Neural progenitor cell (in vitro differentiated cells): ENCODE data around the gene CENPP. TPM values are rescaled to one million over a fixed set of nuclear protein-coding genes. Genes with fewer than 3 reads are reported as not detected.
A peak's percentile ranks its signal among the peaks of the same experiment; 100 is the strongest.

Source experiments
- DNase-seq: peaks from one replicate; pipeline ENCODE4 v3.0.0-alpha.2; 2016; ENCODE audit warnings: low spot score
- H2AFZ ChIP-seq: fragments of 200-600 bp; sonication (generic); replicated peaks from 2 replicates; pipeline ENCODE4 v1.6.1; 2016; ENCODE audit warnings: antibody characterized with exemption
- H3F3A ChIP-seq: fragments of 200-600 bp; sonication (generic); 2 replicates; pipeline ENCODE4 v1.6.1; 2016; ENCODE audit warnings: antibody characterized with exemption, low read depth
- H3K27ac ChIP-seq: fragments of 200-600 bp; sonication (generic); 2 replicates; pipeline ENCODE4 v1.5.1; 2016; ENCODE audit warnings: mild to moderate bottlenecking
- H3K27me3 ChIP-seq: fragments of 200-600 bp; sonication (generic); 2 replicates; pipeline ENCODE4 v1.6.1; 2016; ENCODE audit warnings: mild to moderate bottlenecking, moderate library complexity
- H3K36me3 ChIP-seq: fragments of 200-600 bp; sonication (generic); 2 replicates; pipeline ENCODE4 v1.5.1; 2016
- H3K4me1 ChIP-seq: fragments of 200-600 bp; sonication (generic); 2 replicates; pipeline ENCODE4 v1.6.1; 2016; ENCODE audit warnings: mixed run types
- H3K4me2 ChIP-seq: fragments of 200-600 bp; sonication (generic); 2 replicates; pipeline ENCODE4 v1.6.1; 2016
- H3K4me3 ChIP-seq: fragments of 200-600 bp; sonication (generic); 2 replicates; pipeline ENCODE4 v1.5.1; 2016
- H3K79me2 ChIP-seq: fragments of 200-600 bp; sonication (generic); 2 replicates; pipeline ENCODE4 v1.6.1; 2016; ENCODE audit warnings: low read depth
- H3K9ac ChIP-seq: fragments of 200-600 bp; sonication (generic); 2 replicates; pipeline ENCODE4 v1.6.1; 2016
- H3K9me3 ChIP-seq: fragments of 200-600 bp; sonication (generic); 2 replicates; pipeline ENCODE4 v1.5.1; 2016; ENCODE audit warnings: low read depth
- H4K20me1 ChIP-seq: fragments of 200-600 bp; sonication (generic); 2 replicates; pipeline ENCODE4 v1.6.1; 2016; ENCODE audit warnings: low read depth
- H3K27ac Mint-ChIP-seq: 3 replicates; pipeline ENCODE4 v1.8.0; 2021; ENCODE audit warnings: mixed read lengths
- H3K27me3 Mint-ChIP-seq: 2 replicates; pipeline ENCODE4 v1.8.0; 2022; ENCODE audit warnings: low read depth, mild to moderate bottlenecking, inconsistent platforms, moderate library complexity, mixed read lengths; ENCODE audit not compliant: insufficient read depth
- H3K36me3 Mint-ChIP-seq: 3 replicates; pipeline ENCODE4 v1.8.0; 2021; ENCODE audit warnings: mixed read lengths
- H3K4me1 Mint-ChIP-seq: 3 replicates; pipeline ENCODE4 v1.8.0; 2021; ENCODE audit warnings: mixed read lengths
- H3K4me3 Mint-ChIP-seq: 3 replicates; pipeline ENCODE4 v1.8.0; 2021; ENCODE audit warnings: mild to moderate bottlenecking, moderate library complexity, mixed read lengths
- H3K9me3 Mint-ChIP-seq: 3 replicates; pipeline ENCODE4 v1.8.0; 2020; ENCODE audit warnings: mixed read lengths
- EZH2 ChIP-seq: fragments of 200-600 bp; sonication (generic); IDR thresholded peaks from 2 replicates; pipeline ENCODE4 v1.6.1; 2017; ENCODE audit warnings: antibody characterized with exemption, mild to moderate bottlenecking, moderate library complexity
- EZH2phosphoT487 ChIP-seq: fragments of 200-600 bp; sonication (generic); IDR thresholded peaks from 2 replicates; pipeline ENCODE4 v1.6.1; 2017; ENCODE audit warnings: antibody characterized with exemption
- total RNA-seq: library from RNA; depleted of rRNA; stranded (reverse); fragments of >200 nt; gene quantifications from 2 replicates; pipeline ENCODE4 v1.2.3, GENCODE V29; 2015; ENCODE audit warnings: low replicate concordance
- TF ChIP-seq, protein P1 (sequence below): fragments of 200-600 bp; sonication (generic); IDR thresholded peaks from 2 replicates; pipeline ENCODE4 v1.5.1; 2017; ENCODE audit warnings: antibody characterized with exemption, mild to moderate bottlenecking

The CENPP gene
- total RNA-seq, 1 donor from 2014 or later: 10.7 TPM

DNA sequence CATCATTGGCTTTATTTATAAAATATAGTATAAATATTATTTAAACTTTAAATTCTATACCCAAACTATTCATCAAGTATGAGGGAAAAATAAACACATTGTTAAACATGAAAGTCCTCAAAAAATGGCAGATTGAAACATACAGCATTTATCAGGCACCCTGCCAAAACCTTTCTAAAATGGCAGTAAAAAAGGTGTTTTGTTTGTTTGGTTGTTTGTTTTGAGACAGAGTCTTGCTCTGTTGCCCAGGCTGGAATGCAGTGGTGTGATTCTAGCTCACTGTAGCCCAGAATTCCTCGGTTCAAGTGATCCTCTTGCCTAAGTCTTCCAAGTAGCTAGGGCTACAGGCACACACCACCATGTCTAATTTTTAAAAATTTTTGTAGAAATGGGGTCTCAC lies 270.2 kb downstream of the CENPP start:
- no peak overlapping the region for H2AFZ ChIP-seq
- H3K9me3 Mint-ChIP-seq: no peaks in the 10 kb centered on the region
- no peak overlapping the region for H3K27ac Mint-ChIP-seq
- H3K9me3 ChIP-seq: no peaks in the 10 kb centered on the region
- no peak overlapping the region for H3K9ac ChIP-seq
- no peaks in the 10 kb centered on the region for H3K79me2 ChIP-seq
- no peaks in the 10 kb centered on the region for H3K4me1 Mint-ChIP-seq
- H3F3A ChIP-seq: no peaks in the 10 kb centered on the region
- TF ChIP-seq, protein P1, sequence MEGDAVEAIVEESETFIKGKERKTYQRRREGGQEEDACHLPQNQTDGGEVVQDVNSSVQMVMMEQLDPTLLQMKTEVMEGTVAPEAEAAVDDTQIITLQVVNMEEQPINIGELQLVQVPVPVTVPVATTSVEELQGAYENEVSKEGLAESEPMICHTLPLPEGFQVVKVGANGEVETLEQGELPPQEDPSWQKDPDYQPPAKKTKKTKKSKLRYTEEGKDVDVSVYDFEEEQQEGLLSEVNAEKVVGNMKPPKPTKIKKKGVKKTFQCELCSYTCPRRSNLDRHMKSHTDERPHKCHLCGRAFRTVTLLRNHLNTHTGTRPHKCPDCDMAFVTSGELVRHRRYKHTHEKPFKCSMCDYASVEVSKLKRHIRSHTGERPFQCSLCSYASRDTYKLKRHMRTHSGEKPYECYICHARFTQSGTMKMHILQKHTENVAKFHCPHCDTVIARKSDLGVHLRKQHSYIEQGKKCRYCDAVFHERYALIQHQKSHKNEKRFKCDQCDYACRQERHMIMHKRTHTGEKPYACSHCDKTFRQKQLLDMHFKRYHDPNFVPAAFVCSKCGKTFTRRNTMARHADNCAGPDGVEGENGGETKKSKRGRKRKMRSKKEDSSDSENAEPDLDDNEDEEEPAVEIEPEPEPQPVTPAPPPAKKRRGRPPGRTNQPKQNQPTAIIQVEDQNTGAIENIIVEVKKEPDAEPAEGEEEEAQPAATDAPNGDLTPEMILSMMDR: no peak
- TF ChIP-seq EZH2 (no peak), EZH2phosphoT487 (no peak)
- no peaks in the 10 kb centered on the region for H4K20me1 ChIP-seq
- H3K27ac ChIP-seq: no peak overlapping the region
- no peaks in the 10 kb centered on the region for H3K4me1 ChIP-seq
- H3K4me3 Mint-ChIP-seq: no peak overlapping the region
- no peak overlapping the region for H3K4me2 ChIP-seq
- DNase-seq: no peak
- no peaks in the 10 kb centered on the region for H3K27me3 Mint-ChIP-seq
- no peaks in the 10 kb centered on the region for H3K36me3 ChIP-seq
- H3K36me3 Mint-ChIP-seq: no peaks in the 10 kb centered on the region
- H3K4me3 ChIP-seq: no peak overlapping the region
- H3K27me3 ChIP-seq: no peaks in the 10 kb centered on the region

GRCh38 chr9:92598382-92598781 lies 272.6 kb downstream of the CENPP start:
- no peaks in the 10 kb centered on the region for H3K36me3 Mint-ChIP-seq
- no peaks in the 10 kb centered on the region for H3F3A ChIP-seq
- no peak for DNase-seq
- no peaks in the 10 kb centered on the region for H3K4me1 Mint-ChIP-seq
- no peak overlapping the region for H2AFZ ChIP-seq
- no peaks in the 10 kb centered on the region for H3K27me3 ChIP-seq
- H4K20me1 ChIP-seq: no peaks in the 10 kb centered on the region
- H3K27me3 Mint-ChIP-seq: no peaks in the 10 kb centered on the region
- no peak overlapping the region for H3K27ac ChIP-seq
- no peaks in the 10 kb centered on the region for H3K9me3 ChIP-seq
- H3K4me3 ChIP-seq: no peak overlapping the region
- H3K27ac Mint-ChIP-seq: no peak overlapping the region
- no peak overlapping the region for H3K9ac ChIP-seq
- no peaks in the 10 kb centered on the region for H3K79me2 ChIP-seq
- TF ChIP-seq EZH2 (no peak), EZH2phosphoT487 (no peak)
- TF ChIP-seq, protein P1: no peak
- no peak overlapping the region for H3K4me3 Mint-ChIP-seq
- no peaks in the 10 kb centered on the region for H3K36me3 ChIP-seq
- no peaks in the 10 kb centered on the region for H3K9me3 Mint-ChIP-seq
- no peak overlapping the region for H3K4me2 ChIP-seq
- no peaks in the 10 kb centered on the region for H3K4me1 ChIP-seq

DNA sequence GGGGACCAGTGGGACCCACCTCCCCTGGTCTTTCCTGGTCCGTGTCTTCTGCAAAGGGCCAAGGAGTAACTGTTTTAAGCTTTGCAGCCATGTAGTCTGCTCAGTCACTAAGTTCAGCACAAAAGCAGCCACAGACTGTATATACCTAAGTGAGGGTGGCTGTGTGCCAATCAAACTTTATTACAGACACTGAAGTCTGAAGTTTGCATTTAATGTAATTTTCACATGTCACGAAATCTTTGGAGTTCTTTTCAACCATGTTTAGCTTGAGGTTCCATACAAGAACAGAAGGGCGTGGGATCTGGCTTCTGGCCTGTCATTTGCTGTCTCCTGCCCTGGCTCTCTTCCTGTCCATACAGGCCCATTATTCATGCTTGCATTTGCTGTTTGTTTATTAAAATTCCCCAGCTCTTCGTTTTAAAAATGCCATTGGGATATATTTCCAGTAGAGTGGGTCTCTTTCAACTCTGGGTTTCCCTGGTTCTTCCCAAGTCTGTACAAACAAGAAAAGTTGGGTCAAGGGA lies 274.2 kb downstream of the CENPP start:
- no peaks in the 10 kb centered on the region for H3K27me3 ChIP-seq
- peak overlapping the region; percentile 29 for H3K27ac Mint-ChIP-seq
- peaks cover 11% of the 10 kb centered on the region for H3K9me3 Mint-ChIP-seq
- no peak overlapping the region for H3K4me2 ChIP-seq
- no peaks in the 10 kb centered on the region for H3K36me3 ChIP-seq
- H3K9ac ChIP-seq: no peak overlapping the region
- H3K27ac ChIP-seq: no peak overlapping the region
- no peak for TF ChIP-seq EZH2
- TF ChIP-seq EZH2phosphoT487: no peak
- TF ChIP-seq, protein P1: no peak
- no peak for DNase-seq
- no peak overlapping the region for H3K4me3 ChIP-seq
- peaks cover 3% of the 10 kb centered on the region for H3K9me3 ChIP-seq
- H3K27me3 Mint-ChIP-seq: peaks cover 10% of the 10 kb centered on the region
- no peaks in the 10 kb centered on the region for H3F3A ChIP-seq
- H3K79me2 ChIP-seq: no peaks in the 10 kb centered on the region
- H4K20me1 ChIP-seq: no peaks in the 10 kb centered on the region
- H3K4me1 ChIP-seq: no peaks in the 10 kb centered on the region
- H2AFZ ChIP-seq: no peak overlapping the region
- no peaks in the 10 kb centered on the region for H3K36me3 Mint-ChIP-seq
- H3K4me3 Mint-ChIP-seq: no peak overlapping the region
- no peaks in the 10 kb centered on the region for H3K4me1 Mint-ChIP-seq
